Measurements from ENCODE around the gene MME.
"Not testable (repeated sequence)": the region's sequence is repeated elsewhere in the genome, so short reads cannot be mapped to it uniquely, and the experiment has no call there.

The MME gene

DNA sequence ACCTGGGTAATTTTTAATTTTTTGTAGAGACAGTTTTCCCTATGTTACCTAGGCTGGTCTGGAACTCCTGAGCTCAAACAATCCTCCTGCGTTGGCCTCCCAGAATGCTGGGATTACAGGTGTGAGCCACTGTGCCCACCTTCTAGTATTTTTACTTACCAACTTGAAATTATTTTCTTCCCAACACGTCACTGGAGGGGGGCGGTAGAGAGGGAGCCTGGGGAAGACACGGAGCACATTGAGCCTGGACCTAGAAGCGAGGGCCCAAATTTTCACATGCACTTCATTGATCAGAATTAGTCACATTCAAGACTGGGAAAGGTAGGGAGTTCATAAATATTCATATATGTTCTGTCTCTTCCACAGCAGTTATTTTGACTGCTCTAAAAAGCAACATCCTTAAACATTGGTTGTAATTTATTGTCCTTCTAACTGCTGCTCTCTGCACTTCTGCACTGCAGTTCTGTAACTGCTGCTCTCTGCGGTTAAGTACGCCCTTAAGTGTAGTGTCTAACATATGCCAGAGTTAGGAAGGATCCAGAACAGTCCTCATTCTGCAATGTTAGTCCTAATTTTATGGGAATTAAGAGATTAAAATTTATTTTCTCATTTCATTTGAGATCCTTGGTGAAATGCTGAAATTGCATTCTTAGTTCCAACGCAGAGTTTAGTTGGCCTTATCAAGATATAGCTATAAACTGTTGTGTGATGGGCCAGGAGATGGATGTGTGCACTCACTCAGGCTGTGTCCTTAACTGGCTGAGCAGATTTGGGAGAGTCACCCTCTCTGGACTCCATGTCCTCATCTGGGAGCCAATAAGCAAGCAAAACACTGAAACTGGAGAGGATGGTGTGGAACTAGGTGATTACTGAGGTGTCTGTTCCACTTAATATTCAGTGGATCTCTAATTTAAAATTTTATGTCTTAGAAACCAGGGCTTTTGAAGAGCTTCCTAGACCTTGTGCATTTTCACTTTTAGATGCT lies 115.1 kb downstream of the MME start:
- no peak for DNase-seq

DNA sequence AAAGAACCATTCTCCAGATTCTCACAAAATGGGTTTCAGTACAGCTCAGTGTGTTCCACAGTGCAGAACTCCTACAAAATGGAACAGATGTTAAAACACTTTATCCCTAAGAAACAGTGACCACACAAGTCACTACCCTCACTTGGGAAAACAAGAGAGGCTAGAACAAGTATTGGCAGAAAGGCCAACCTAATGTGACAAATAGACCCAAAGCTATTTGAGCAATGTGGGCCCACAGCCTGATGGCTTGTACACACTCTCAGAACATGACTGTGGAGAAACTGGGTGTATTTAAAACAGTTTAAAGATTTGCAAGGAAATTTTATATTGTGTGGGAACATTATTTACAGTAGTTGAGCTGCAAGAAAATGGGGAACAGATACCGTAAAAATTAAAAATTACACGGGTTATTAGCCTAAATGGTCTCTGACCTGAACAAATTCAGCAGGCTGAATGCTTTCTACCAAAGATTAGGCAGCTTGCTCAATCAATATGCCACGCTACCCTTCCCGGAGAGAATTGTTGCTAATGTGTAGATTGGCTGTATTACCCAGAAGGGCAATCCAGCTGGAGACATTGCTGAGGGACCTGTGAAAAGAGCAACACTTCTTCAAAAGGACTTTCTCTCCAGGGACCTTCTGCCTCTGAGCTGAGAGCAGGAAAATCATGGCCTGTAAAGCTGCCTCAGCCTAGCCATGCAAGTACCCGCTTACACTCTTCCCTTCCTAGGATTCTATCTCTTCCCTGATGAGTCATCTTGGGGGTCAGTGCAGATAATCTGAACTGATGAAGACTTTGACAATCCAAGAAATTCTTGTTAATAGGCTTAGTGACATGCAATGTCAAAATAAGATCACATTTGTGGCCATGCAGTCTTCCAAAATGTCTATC lies 116.3 kb downstream of the MME start:
- DNase-seq: no peak

DNA sequence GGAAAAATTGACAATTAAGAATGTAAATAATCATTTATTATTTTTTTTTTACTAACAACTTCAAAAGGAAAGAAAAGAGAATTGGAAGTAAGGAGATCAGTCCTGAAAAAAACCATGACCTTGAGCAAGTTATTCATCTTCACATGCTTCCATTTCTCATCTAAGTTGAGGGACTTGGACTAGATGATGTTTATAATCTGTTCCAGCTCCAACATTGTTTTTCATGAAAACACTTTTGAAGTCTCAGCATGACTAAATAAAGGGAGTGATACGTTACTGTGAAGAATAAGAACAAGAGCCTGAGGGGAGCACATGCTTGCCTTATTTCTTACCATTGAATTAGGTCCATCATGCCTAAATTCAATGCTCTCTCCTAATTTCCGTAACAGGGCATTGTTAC lies 117.7 kb downstream of the MME start:
- DNase-seq: no peak

DNA sequence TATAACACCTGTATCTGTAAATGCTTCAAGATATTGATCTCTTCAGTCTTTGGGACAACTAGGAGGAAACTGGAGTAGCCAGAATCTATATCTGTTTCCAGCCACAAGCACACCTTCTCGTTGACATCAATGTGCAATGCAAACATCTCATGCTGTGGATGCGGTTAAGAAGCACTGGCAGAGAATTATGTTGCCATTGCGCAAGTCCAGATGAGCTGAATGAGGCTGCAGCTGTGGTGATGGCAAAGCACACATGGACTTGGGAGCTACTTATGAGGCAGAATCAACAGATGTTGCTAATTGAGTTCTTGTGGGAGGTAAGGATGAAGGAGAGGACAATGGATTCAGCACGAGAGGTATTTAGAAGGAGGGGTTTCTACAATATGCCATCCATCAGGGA lies 122.5 kb downstream of the MME start:
- DNase-seq: no peak

DNA sequence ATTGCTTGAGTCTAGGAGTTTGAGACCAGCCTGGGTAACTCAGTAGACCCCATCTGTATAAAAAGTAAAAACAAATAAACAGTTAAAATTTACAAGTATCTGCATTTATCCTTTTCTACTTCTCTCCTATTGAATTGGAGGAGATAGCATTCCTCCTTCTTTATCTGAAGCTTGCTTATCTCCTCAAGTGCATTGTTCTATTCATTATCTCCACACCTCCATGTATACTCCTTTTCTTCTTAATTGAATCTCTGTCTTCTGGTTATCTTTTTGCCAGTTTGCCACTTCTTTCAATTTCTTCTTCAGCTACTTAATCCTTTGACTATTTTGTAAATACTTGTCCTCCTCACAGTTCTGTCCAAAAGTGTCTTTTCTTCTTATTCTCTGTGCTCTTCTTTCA lies 124.7 kb downstream of the MME start:
- DNase-seq: no peak

DNA sequence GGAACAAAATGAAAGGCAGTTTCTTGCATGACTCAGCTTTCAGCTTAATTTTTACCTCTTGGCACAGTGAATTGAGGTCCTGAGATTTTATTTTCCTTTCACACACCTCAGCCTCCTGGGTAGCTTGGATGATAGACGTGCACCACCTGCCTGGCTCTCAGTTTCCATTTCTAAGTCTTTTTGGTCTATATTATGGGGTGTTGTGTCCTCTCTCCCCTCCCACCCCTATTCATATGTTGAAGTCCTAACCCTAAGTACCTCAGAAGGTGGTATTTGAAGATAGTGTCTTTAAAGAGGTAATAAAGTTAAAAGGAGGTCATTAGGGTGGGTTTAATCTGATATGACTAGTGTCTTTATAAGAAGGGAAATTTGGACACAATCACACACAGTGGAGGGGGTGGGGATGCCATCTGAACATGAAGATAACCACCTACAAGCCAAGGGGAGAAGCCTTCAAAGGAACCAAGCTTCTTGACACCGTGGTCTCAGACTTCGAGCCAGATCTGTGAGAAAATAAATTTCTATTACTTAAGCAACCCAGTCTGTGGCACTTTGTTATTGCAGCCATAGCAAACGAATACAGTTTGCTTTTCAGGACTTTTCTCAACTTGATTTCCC lies 128.2 kb downstream of the MME start:
- no peak for DNase-seq

DNA sequence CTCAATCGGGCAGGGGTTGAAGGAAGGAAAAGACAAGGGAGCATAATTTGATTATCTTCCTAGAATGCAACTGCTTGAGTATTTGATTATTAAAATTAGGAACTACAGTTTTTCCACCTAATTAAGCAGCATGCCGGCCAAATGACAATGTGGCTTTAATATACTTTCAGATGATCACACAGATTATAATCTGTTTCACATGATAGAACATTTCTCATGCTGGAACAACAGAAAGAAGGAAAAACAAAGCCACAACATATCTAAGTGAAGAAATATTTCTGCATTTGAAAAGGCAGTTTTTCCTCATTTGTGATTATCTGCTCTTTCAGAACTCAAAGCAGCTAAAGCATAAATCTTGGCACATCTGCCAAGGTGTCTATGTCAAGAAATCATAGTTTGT lies 130.6 kb downstream of the MME start:
- DNase-seq: no peak

DNA sequence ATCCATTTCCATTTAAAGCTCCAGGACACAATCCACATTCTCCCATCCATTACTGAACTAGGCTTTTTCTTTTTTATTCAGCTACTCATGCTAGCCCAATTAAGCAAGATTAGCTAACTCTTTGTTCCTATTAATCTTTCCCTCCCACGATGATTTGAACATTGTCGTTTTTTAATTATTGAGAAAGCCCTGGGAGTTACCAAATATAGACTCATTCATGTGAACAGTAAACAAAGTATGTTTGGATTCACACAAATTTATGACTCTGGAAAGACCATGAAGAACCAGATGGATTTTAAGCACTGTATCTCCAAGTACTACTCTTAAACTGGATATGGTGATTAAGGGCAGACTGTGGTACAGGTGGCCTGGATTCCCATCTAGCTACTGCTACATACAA lies 131.1 kb downstream of the MME start:
- no peak for DNase-seq

DNA sequence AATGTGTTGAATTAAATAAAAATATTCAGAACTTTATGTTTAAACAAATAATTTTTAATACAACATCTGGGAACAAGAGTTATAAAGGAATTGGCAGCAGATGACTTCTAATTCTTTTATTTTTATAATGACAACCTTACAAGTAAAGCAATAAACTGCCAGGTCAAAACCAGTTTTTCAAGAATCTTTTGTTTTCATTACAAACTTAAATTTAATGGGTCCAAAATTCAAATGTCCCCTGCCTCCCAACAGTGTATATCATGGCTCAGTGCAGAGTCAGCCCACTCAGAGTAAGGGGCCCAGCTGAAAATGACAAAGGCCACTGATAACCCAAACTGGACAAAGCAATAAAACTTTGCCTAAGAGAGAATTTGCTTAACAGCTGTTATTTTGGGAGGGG lies 131.8 kb downstream of the MME start:
- DNase-seq: no peak

DNA sequence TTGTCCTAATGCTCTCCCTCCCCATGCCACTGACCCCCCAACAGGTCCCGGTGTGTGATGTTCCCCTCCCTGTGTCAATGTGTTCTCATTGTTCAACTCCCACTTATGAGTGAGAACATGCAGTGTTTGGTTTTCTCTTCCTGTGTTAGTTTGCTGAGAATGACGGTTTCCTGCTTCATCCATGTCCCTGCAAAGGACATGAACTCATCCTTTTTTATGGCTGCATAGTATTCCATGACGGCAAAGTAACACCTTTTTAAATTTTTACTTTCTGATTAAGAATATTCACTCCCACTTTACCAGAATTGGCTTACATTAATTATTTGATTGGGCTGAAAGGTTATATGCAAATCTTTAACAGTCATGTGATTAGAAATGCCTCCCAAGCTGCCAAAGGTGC lies 135.9 kb downstream of the MME start:
- not testable (repeated sequence) for DNase-seq

DNA sequence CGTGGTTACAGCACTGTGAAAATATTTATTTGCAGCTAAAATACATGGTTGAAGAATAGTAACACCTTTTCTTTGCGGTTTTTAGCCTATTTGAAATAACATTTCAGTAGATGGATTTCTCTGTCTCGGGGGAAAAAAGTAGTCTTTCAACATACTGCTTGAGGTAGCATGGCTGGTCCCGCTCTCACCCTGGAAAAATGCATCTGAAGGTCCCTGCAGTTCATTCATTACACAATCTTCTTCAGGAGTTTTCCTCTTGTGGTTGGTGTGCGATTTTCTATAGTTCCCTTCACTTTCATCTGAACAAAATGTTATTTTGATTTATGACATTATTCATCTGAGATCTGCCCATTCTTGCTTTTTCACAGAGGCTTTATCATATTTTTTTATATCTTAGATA lies 137.5 kb downstream of the MME start:
- no peak for DNase-seq

DNA sequence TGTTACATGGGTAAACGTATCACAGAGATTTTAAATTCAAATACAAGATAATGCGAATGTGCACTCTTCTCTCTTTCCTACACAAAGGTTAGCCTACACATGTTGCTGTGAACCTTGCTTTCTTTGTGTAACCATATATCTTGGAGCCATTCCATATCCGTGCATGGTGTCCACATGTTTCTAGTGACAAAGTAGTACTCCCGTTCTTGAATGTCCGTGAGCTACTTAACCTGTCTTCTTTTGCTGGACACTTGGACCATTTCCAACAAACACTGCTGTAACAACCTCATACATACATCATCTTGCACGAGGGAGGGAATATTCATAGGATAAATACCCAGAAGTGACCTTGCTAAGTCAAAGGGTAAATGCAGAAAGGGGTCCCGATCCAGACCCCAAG lies 138.3 kb downstream of the MME start:
- DNase-seq: no peak

DNA sequence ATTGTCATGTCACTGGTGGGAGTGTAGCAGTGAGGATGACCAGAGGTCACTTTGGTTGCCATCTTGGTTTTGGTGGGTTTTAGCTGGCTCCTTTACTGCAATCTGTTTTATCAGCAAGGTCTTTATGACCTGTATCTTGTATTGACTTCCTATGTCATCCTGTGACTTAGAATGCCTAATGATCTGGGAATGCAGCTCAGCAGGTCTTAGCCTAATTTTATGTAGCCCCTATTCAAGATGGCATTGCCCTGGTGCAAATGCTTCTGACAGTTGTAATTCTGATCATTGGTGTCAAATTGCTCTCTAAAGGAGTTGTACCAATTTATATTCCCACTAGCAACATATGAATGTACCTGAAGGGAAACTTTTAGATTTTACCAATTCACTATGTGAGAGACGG lies 139.0 kb downstream of the MME start:
- no peak for DNase-seq

DNA sequence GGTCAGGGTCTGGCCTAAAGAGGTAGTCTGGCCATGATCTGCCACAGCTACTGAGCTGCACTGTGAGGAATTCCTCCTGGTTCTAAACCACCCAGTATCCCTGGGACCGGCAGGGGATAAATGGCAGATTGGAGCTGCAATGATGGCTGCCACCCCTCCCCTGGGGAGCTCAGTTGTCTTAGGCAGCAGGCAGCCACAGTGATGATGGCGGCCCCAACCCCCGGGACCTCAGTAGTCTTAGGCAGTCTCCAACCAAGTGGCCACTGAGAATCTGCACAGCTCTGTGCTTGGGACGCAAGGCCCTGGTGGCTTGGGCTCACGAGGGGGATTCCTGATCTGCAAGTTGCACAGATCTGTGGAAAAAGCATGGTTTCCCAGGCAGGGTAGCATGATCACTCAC lies 145.3 kb downstream of the MME start:
- no peak for DNase-seq

DNA sequence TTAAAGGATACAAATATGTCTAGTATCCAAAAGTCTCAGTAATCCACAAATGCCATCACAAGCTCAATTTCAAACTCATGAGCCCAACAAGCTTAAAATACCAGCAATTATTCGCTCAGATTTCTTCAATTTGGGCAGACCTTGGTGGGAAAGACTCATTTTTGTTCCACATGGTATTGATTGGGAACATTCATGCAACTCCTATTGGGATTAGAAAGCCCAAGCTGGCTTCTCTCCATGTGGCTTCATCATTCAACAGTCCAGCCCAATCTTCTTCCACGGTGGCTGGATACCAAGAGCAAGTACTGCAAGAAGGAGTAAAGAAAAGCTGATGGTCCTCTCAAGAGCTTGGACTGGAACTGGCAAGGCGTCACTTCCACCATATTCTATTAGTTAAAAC lies 147.0 kb downstream of the MME start:
- DNase-seq: no peak

DNA sequence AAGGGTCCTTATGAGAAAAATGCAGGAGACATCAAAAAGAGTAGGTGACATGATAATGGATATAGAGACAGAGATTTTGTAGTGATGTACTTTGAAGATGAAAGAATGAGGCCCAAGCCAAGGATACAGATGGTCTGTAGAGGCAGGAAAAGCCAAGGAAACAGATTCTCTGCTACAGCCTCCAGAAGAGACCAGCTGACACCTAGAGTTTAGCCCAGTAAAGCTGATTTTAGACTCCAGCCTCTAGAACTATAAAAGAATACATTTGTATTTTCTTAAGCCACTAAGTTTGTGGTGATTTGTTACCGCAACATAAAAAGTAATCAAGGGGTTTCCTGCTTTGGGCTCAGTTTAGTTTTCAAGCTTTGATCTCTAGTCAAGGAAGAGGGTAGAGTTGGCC lies 148.6 kb downstream of the MME start:
- no peak for DNase-seq

DNA sequence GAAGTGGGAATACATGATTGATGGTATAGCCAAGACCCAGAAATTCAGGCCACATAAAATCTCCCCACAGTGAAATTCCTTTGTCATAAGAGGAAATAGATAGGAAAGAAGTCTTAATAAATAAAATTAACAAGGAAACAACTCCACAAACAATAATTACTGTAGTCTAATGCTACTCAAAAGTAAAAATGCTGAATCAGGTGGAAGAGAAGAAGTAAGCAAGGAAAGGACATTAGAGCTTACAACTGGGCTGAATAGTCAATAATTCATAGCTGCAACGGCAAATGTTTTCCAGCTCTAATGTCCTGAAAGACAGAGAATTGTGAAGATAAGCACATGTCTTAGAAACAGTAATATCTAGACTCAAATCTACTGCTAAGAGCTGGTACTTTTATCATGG lies 149.0 kb downstream of the MME start:
- no peak for DNase-seq

DNA sequence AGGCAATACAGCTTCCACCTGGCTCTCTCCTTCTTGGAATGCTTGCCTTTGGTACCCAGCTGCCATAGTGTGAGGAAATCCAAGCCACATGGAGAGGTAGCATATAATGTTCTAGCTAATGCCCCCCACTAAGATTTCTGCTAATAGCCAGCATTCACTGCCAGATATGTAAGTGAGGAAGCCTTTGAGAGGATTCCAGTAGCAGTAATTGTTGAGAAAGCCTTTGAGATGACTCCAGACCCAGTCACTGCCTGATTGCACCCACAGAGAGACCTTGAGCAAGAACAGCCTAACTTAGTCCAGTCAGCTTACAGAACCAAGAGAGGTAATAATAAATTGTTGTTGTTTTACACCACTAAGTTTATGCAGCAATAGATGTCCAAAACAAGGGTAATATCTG lies 150.3 kb downstream of the MME start:
- DNase-seq: peak; percentile 3

DNA sequence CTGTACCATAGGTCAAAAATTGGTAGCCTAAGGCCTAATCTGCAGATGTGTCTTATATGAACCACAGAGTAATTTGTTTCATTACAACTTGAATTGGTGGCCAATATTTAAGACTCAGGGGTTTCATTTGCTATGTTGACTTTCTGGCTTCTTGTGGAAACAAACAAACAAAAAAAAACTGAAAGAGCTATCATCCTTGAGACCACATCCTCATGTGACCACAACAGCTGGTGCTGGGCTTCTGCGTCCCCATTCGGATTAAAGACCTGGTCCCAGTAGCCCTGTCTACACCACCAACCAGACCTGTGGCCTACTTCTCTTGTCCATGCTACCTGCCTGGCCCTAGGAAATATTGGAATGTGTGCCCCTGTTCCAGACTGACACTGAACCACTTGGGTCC lies 151.7 kb downstream of the MME start:
- DNase-seq: no peak

DNA sequence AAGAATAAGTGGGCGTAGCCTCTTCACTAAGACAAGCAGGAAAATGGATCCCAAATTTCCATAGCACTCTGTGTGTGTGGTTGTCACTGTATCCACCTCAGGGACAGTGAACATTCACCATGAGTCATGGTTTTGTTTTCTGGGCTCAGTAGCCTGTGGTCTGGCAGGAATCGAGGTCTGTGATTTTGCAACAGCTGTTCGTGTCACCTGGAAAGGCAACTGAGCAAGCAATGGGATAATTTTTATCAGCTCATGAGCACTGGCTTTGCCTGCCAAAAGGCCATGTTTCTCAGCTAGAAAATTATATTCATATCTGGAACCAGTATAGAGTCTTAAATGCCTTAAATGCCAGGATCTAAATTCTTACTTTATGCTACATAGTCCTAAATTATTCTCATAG lies 152.5 kb downstream of the MME start:
- DNase-seq: no peak

DNA sequence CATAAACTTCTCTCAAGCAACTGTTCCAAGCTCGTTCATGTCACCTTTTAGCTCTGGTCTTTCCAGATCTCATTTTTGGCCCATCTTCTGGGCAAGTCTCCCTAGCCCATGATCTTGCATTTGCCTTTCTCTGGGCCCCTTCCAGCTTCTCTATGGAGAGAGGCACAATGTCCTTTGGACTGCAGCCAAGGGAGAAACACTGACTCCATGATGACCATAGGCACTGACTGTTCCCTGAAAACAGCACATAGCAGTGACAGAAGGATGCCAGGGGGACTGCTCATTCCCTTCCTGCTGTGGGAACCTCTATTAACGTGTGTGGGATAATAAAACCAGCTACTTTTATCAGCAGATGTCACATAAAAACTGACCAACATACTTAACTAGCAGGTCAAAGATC lies 153.1 kb downstream of the MME start:
- DNase-seq: no peak
